ENCODE measurements around the gene CFAP70. TPM values are rescaled to one million over a fixed set of nuclear protein-coding genes. Genes with fewer than 3 reads are reported as not detected.
"Not testable (repeated sequence)": the region's sequence is repeated elsewhere in the genome, so short reads cannot be mapped to it uniquely, and the experiment has no call there.

Gene CFAP70
- total RNA-seq, 1 experiment from 2014 or later: 0.08 TPM

DNA sequence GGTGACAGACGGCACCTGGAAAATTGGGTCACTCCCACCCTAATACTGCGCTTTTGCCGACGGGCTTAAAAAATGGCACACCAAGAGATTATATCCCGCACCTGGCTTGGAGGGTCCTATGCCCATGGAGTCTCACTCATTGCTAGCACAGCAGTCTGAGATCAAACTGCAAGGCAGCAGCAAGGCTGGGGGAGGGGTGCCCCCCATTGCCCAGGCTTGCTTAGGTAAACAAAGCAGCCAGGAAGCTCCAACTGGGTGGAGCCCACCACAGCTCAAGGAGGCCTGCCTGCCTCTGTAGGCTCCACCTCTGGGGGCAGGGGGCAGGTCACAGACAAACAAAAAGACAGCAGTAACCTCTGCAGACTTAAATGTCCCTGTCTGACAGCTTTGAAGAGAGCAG lies 35.1 kb downstream of the CFAP70 start:
- not testable (repeated sequence) for H3K27ac ChIP-seq; H3K9me3 ChIP-seq (replicated peaks); DNase-seq (ENCODE audit: low read depth in 1 of 2, low spot score in 2 of 2); H3K4me1 ChIP-seq (replicated peaks); H3K36me3 ChIP-seq; H3K4me3 ChIP-seq; H3K27me3 ChIP-seq (replicated peaks)

DNA sequence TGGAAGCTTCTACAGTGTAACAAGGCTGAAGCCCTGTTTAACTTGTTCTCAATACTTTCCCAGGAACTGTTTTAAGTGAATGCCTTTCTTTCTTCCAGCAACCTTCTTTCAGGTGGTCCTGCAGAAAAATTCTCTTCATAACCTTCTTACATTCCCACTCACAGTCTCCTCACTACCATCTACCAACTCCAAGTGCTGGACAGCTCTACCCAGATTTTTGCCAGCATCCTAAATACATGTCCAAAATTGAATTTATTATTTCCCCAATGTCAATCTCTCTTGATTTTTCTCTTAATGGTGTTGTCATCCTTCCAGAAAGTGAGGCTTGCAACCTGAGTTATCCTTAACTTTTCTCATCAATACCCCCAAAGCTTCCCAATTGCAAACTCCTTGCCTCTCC lies 48.2 kb downstream of the CFAP70 start:
- H3K4me3 ChIP-seq: no peak overlapping the region
- H3K27ac ChIP-seq: no peak overlapping the region
- H3K4me1 ChIP-seq (replicated peaks): no peaks in the 10 kb centered on the region
- DNase-seq (ENCODE audit: low read depth in 1 of 2, low spot score in 2 of 2): no peak
- no peaks in the 10 kb centered on the region for H3K9me3 ChIP-seq (replicated peaks)
- H3K27me3 ChIP-seq (replicated peaks): no peaks in the 10 kb centered on the region
- no peaks in the 10 kb centered on the region for H3K36me3 ChIP-seq

DNA sequence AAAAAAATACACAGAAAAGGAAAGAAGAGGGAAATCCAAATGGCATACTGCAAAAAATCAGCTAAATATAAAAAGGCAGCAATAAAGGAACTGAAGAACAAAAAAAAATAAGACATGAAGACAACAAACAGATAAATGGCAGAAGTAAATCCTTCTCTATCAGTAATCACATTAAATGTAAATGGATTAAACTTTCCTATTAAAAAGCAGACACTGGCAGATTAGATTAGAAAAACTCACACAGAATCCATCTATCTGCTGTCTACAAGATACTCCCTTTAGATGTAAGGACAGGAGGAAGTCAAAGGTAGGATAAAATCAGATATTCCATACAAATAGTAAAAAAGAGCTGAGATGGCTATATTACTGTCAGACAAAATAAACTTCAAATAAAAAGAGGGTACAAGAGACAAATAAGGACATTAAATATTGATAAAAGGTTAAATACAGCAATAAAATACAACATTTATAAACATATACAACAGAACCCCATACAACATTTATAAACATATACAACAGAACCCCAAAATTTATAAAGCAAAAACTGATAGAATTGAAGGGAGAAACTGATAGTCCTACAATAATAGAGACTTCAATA lies 51.4 kb downstream of the CFAP70 start:
- no peak overlapping the region for H3K27ac ChIP-seq

DNA sequence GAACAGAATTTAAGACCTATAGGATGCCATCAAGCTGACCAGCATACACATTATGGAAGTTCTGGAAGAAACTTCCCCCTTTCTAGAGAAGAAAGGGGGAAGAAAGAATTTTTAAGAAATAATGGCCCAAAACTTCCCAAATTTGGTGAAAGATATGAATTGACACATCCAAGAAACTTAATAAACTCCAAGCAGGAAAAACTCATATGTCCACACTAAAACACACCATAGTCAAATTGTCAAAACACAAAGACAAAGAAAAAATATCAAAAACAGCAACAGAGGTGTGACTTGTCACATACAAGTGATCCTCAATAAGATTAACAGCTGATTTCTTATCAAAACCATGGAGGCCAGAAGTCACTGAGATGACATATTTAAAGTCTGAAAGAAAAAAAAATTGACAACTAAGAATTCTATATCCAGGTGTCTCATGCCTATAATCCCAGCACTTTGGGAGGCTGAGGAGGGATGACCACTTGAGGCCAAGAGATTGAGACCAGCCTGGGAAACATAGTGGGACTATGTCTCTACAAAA lies 52.4 kb downstream of the CFAP70 start:
- Histone ChIP-seq H3K9me3 (replicated peaks) (0 out of 2 replicates have a peak, but pooled peaks cover 3% of the 10 kb centered on the region), H3K27me3 (replicated peaks) (no peaks in the 10 kb centered on the region), H3K27ac (no peak overlapping the region), H3K4me3 (no peak overlapping the region), H3K36me3 (no peaks in the 10 kb centered on the region), H3K4me1 (replicated peaks) (no peaks in the 10 kb centered on the region)
- no peak for DNase-seq (ENCODE audit: low read depth in 1 of 2, low spot score in 2 of 2)

More for the DNA sequence above, 51.4 kb downstream of the CFAP70 start:
- Histone ChIP-seq H3K4me1 (replicated peaks) (no peaks in the 10 kb centered on the region), H3K27me3 (replicated peaks) (no peaks in the 10 kb centered on the region), H3K9me3 (replicated peaks) (0 out of 2 replicates have a peak, but pooled peaks cover 3% of the 10 kb centered on the region), H3K4me3 (no peak overlapping the region), H3K36me3 (no peaks in the 10 kb centered on the region)
- DNase-seq (ENCODE audit: low read depth in 1 of 2, low spot score in 2 of 2): no peak

GRCh38 chr10:73296946-73297345 lies 61.7 kb downstream of the CFAP70 start:
- H3K9me3 ChIP-seq (replicated peaks): no peaks in the 10 kb centered on the region
- H3K4me3 ChIP-seq: no peak overlapping the region
- H3K4me1 ChIP-seq (replicated peaks): no peaks in the 10 kb centered on the region
- no peaks in the 10 kb centered on the region for H3K36me3 ChIP-seq
- H3K27me3 ChIP-seq (replicated peaks): no peaks in the 10 kb centered on the region; the same call in 1 of the 2 replicates
- H3K27ac ChIP-seq: no peak overlapping the region
- no peak for DNase-seq (ENCODE audit: low read depth in 1 of 2, low spot score in 2 of 2)

GRCh38 chr10:73293461-73293860 lies 65.2 kb downstream of the CFAP70 start:
- no peaks in the 10 kb centered on the region for H3K36me3 ChIP-seq

DNA sequence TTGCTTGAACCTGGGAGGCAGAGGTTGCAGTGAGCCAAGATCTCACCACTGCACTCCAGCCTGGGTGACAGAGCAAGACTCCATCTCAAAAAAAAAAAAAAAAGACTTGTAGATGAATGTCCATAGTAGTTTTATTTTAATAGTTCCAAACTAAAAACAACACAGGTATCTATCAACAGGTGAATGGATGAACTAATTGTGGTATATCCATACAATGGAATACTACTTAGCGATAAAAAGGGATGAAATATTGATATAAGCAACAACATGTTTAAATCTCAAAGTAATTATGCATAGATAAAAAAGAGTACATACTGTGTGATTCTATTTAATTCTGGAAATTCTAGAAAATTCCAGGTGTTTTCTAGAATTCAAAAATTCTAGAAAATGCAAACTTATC lies 68.7 kb downstream of the CFAP70 start:
- Histone ChIP-seq H3K36me3 (no peaks in the 10 kb centered on the region), H3K9me3 (replicated peaks) (no peaks in the 10 kb centered on the region), H3K4me3 (no peak overlapping the region), H3K27me3 (replicated peaks) (no peaks in the 10 kb centered on the region), H3K27ac (no peak overlapping the region), H3K4me1 (replicated peaks) (no peaks in the 10 kb centered on the region)
- DNase-seq (ENCODE audit: low read depth in 1 of 2, low spot score in 2 of 2): no peak

More at GRCh38 chr10:73293461-73293860, 65.2 kb downstream of the CFAP70 start:
- H3K27ac ChIP-seq: no peak overlapping the region
- no peaks in the 10 kb centered on the region; the same call in 1 of the 2 replicates for H3K27me3 ChIP-seq (replicated peaks)
- DNase-seq (ENCODE audit: low read depth in 1 of 2, low spot score in 2 of 2): no peak
- no peaks in the 10 kb centered on the region for H3K9me3 ChIP-seq (replicated peaks)
- no peaks in the 10 kb centered on the region for H3K4me1 ChIP-seq (replicated peaks)
- H3K4me3 ChIP-seq: no peak overlapping the region

DNA sequence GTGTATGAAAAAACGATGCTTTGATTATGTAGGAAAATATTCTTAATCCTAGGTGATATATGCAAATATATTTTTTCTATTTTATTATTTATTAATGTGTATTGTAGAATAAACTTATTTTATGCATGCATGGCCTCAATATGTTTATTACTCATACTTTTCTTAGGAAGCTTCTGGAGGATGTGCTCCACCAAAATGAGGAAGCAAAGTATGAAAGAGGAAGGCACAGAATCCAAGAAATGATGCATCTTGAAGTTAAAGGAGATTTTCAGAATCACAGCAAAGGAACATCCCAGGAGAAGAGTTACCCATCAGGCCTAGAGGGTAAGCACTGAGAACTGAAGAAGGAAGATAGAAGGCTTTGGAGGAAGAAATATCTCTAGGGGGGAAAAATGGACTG lies 71.2 kb downstream of the CFAP70 start:
- Histone ChIP-seq H3K9me3 (replicated peaks) (no peaks in the 10 kb centered on the region), H3K36me3 (no peaks in the 10 kb centered on the region), H3K4me1 (replicated peaks) (no peaks in the 10 kb centered on the region), H3K27me3 (replicated peaks) (no peaks in the 10 kb centered on the region), H3K27ac (no peak overlapping the region), H3K4me3 (no peak overlapping the region)
- DNase-seq (ENCODE audit: low read depth in 1 of 2, low spot score in 2 of 2): no peak

GRCh38 chr10:73281097-73281496 lies 77.6 kb downstream of the CFAP70 start:
- H3K4me3 ChIP-seq: no peak overlapping the region
- peaks cover 4% of the 10 kb centered on the region for H3K4me1 ChIP-seq (replicated peaks)
- DNase-seq (ENCODE audit: low read depth in 1 of 2, low spot score in 2 of 2): no peak

GRCh38 chr10:73264423-73264822 lies 94.2 kb downstream of the CFAP70 start:
- H3K36me3 ChIP-seq: no peaks in the 10 kb centered on the region
- H3K27me3 ChIP-seq (replicated peaks): no peaks in the 10 kb centered on the region
- H3K27ac ChIP-seq: no peak overlapping the region
- H3K9me3 ChIP-seq (replicated peaks): peaks cover 2% of the 10 kb centered on the region; the same call in 1 of the 2 replicates
- no peak for DNase-seq (ENCODE audit: low read depth in 1 of 2, low spot score in 2 of 2)
- no peak overlapping the region for H3K4me3 ChIP-seq
- H3K4me1 ChIP-seq (replicated peaks): peaks cover 11% of the 10 kb centered on the region

More at GRCh38 chr10:73281097-73281496, 77.6 kb downstream of the CFAP70 start:
- no peak overlapping the region for H3K27ac ChIP-seq
- no peaks in the 10 kb centered on the region for H3K27me3 ChIP-seq (replicated peaks)
- no peaks in the 10 kb centered on the region for H3K36me3 ChIP-seq
- H3K9me3 ChIP-seq (replicated peaks): no peaks in the 10 kb centered on the region

DNA sequence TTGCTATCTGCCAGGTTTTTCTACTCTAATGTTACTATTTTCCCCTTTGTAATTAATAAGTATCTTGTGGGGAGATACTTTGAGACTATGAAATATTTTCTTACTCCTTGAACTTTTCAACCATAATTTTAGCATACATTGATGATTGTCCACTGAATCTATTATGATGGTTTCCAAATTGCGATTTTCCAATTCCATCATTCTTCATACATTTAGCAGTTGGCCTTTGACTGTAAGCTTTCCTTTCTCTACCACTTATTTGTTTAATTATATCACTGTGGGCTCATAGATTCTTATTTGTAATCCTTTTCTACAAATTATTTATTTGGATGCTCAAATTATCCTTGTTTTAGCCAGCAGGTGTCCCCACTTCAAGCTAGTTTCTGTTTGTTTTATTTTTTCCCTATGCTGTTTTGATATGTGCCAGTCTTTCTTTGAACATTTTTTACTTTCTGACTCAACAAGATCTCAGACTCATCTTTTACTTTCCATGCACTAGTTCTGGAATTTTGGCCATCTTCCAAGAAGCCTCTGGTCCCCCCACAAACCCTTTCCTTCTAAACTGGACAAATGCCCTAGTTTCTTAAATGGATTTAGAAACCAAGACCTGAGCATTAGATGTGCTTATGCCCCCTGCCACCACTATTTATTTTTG lies 94.8 kb downstream of the CFAP70 start:
- Histone ChIP-seq H3K4me1 (replicated peaks) (peaks cover 11% of the 10 kb centered on the region), H3K4me3 (no peak overlapping the region), H3K36me3 (no peaks in the 10 kb centered on the region), H3K27ac (no peak overlapping the region), H3K9me3 (replicated peaks) (peaks cover 6% of the 10 kb centered on the region; the same call in 1 of the 2 replicates), H3K27me3 (replicated peaks) (no peaks in the 10 kb centered on the region)
- peak in 1 of 2 experiments; percentile 44 for DNase-seq (ENCODE audit: low read depth in 1 of 2, low spot score in 2 of 2)

DNA sequence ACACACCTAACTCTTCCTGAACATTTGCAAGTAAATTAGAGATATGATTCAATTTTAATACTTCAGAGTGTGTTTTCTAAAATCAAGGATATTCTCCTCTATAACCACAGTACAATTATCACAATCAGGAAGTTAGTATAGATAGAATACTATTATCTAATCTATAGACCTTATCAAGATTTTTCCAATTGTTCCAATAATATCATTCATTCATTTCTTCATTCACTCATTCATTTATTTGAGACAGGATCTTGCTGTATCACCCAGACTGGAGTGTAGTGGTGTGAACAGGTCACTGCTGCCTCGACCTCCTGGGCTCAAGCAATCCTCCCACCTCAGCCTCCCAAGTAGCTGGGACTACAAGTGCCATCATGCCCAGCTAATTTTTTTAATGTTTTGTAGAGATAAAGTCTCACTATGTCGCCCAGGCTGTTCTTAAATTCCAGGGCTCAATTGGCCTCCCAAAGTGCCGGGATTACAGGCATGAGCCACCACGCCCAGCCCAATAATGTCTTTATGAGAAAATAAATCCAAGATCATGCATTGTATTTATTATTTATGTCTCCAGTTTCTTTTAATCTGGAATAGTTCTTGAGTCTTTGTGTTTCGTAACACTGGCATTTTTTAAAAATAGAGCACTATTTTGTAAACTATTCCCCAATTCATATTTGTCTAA lies 95.6 kb downstream of the CFAP70 start:
- DNase-seq (ENCODE audit: low read depth in 1 of 2, low spot score in 2 of 2): no peak
- Histone ChIP-seq H3K27ac (no peak overlapping the region), H3K4me3 (no peak overlapping the region), H3K36me3 (no peaks in the 10 kb centered on the region), H3K27me3 (replicated peaks) (no peaks in the 10 kb centered on the region), H3K9me3 (replicated peaks) (peaks cover 6% of the 10 kb centered on the region; the same call in 1 of the 2 replicates), H3K4me1 (replicated peaks) (peaks cover 11% of the 10 kb centered on the region)

DNA sequence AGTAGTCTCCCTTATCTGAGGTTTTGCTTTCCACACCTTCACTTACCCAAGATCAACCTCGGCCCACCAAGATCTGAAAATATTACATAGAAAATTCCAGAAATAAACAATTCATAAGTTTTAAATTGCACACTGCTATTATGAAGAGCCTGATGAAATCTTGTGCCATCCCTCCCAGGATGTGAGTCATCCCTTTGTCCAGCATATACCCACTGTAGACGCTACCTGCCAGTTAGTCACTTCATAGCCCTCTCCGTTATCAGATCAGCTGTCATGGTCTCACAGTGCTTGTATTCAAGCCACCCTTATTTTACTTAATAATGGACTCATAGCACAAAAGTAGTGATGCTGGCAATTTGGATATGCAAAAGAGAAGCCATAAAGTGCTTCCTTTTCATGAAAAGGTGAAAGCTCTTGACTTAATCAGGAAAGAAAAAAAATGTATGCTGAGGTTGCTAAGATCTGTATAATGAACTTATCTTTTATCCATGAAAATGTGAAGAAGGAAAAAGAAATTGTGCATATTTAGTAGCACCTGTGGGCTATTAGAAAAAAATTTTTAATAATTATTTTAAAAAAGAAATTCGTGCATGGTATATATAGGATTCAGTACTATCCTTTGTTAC lies 96.4 kb downstream of the CFAP70 start:
- H3K27ac ChIP-seq: peak overlapping the region; percentile 47; the same call in 1 of the 2 replicates

More for the DNA sequence above, 96.4 kb downstream of the CFAP70 start:
- no peaks in the 10 kb centered on the region for H3K27me3 ChIP-seq (replicated peaks)
- H3K4me3 ChIP-seq: no peak overlapping the region
- peak; percentile 44 to 70 for DNase-seq (ENCODE audit: low read depth in 1 of 2, low spot score in 2 of 2)
- peaks cover 6% of the 10 kb centered on the region; the same call in 1 of the 2 replicates for H3K9me3 ChIP-seq (replicated peaks)
- H3K36me3 ChIP-seq: no peaks in the 10 kb centered on the region
- H3K4me1 ChIP-seq (replicated peaks): peaks cover 11% of the 10 kb centered on the region
